ENCODE measurements around the gene KCND3. TPM values are rescaled to one million over a fixed set of nuclear protein-coding genes. Genes with fewer than 3 reads are reported as not detected.

KCND3 gene
- total and polyA plus RNA-seq, 12 donors = 0.39 to 6.7 (median 3.1) TPM

GRCh38 chr1:111735321-111735720 is 254.1 kb downstream of the KCND3 start:
- no peaks in the 10 kb centered on the region for H3K9me3 ChIP-seq (replicated peaks in 1 of 3)
- DNase-seq = no peak
- H3K27me3 ChIP-seq = no peaks in the 10 kb centered on the region
- H3K4me1 ChIP-seq (replicated peaks in 1 of 2) = peaks cover 16 to 30% of the 10 kb centered on the region in 2 donors
- TF ChIP-seq, protein P1, sequence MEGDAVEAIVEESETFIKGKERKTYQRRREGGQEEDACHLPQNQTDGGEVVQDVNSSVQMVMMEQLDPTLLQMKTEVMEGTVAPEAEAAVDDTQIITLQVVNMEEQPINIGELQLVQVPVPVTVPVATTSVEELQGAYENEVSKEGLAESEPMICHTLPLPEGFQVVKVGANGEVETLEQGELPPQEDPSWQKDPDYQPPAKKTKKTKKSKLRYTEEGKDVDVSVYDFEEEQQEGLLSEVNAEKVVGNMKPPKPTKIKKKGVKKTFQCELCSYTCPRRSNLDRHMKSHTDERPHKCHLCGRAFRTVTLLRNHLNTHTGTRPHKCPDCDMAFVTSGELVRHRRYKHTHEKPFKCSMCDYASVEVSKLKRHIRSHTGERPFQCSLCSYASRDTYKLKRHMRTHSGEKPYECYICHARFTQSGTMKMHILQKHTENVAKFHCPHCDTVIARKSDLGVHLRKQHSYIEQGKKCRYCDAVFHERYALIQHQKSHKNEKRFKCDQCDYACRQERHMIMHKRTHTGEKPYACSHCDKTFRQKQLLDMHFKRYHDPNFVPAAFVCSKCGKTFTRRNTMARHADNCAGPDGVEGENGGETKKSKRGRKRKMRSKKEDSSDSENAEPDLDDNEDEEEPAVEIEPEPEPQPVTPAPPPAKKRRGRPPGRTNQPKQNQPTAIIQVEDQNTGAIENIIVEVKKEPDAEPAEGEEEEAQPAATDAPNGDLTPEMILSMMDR (IDR thresholded peaks at IDR 0.05) = no peak
- TF ChIP-seq POLR2A (IDR thresholded peaks at IDR 0.05) = no peak
- 95 to 97% (median 96%) methylated on average over 4 of the region's 4 CpGs for WGBS, 4 donors
- H3K36me3 ChIP-seq (replicated peaks in 1 of 2) = no peaks in the 10 kb centered on the region
- H3K4me3 ChIP-seq = no peak overlapping the region
- no peak overlapping the region for H3K27ac ChIP-seq
- intact Hi-C loops (cut with DNase I) = no loop called here

GRCh38 chr1:111734856-111735255 is 254.6 kb downstream of the KCND3 start:
- H3K27me3 ChIP-seq = no peaks in the 10 kb centered on the region
- TF ChIP-seq POLR2A (IDR thresholded peaks at IDR 0.05) = no peak
- TF ChIP-seq, protein P1 (IDR thresholded peaks at IDR 0.05) = no peak
- H3K4me3 ChIP-seq = no peak overlapping the region
- peak in 2 of 7 donors; percentile 7 to 43 for DNase-seq
- WGBS, 4 donors = 88 to 92% (median 91%) methylated on average over 3 of the region's 3 CpGs
- intact Hi-C loops (cut with DNase I) = no loop called here
- H3K9me3 ChIP-seq (replicated peaks in 1 of 3) = no peaks in the 10 kb centered on the region
- H3K27ac ChIP-seq = peak overlapping the region in 1 of 5 donors; percentile 88
- H3K4me1 ChIP-seq (replicated peaks in 1 of 2) = peaks cover 11 to 26% of the 10 kb centered on the region in 2 donors
- H3K36me3 ChIP-seq (replicated peaks in 1 of 2) = no peaks in the 10 kb centered on the region

- peak overlapping the region in 2 of 5 donors; percentile 64 to 88 for H3K27ac ChIP-seq
- 94 to 98% (median 96%) methylated on average over 3 of the region's 3 CpGs for WGBS, 4 donors
Measured at GRCh38 chr1:111734426-111734825, 255.0 kb downstream of the KCND3 start.

DNA sequence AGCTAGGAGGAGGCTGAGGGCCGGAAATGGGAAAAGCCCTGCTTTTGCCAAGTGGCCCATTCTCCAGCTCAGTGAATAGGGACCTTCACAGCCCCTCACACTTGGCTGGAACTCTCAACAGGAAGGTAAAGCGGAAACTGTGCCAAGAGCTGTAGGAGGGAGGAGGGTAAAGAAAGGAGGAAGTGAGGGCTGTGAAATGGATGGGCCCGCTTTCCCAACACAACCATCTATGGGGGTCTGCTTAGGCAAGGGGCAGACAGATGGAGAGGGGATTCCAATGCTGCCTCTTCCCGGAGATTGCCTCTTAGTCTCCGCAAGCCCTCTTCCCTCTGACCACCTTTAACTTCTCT is 255.5 kb downstream of the KCND3 start:
- intact Hi-C loops (cut with DNase I) = no loop called here
- Histone ChIP-seq H3K4me3 (no peak overlapping the region), H3K27me3 (no peaks in the 10 kb centered on the region), H3K4me1 (replicated peaks in 1 of 2) (peaks cover 3 to 26% of the 10 kb centered on the region in 2 donors), H3K36me3 (replicated peaks in 1 of 2) (no peaks in the 10 kb centered on the region), H3K9me3 (replicated peaks in 1 of 3) (no peaks in the 10 kb centered on the region), H3K27ac (peak overlapping the region in 4 of 5 donors; percentile 7 to 88 (median 39))
- no peak for DNase-seq
- no peak for TF ChIP-seq POLR2A (IDR thresholded peaks at IDR 0.05)
- TF ChIP-seq, protein P1 (IDR thresholded peaks at IDR 0.05) = no peak
- 71 to 80% (median 73%) methylated on average over 5 of the region's 5 CpGs for WGBS, 4 donors

More at GRCh38 chr1:111734426-111734825, 255.0 kb downstream of the KCND3 start:
- no peaks in the 10 kb centered on the region for H3K27me3 ChIP-seq
- TF ChIP-seq, protein P1 (IDR thresholded peaks at IDR 0.05) = no peak
- no peak for TF ChIP-seq POLR2A (IDR thresholded peaks at IDR 0.05)
- H3K9me3 ChIP-seq (replicated peaks in 1 of 3) = no peaks in the 10 kb centered on the region
- no peaks in the 10 kb centered on the region for H3K36me3 ChIP-seq (replicated peaks in 1 of 2)
- intact Hi-C loops (cut with DNase I) = no loop called here
- H3K4me3 ChIP-seq = no peak overlapping the region
- peaks cover 7 to 26% of the 10 kb centered on the region in 2 donors for H3K4me1 ChIP-seq (replicated peaks in 1 of 2)
- DNase-seq = no peak
